ENCODE results near the gene IQGAP2.

Gene IQGAP2

DNA sequence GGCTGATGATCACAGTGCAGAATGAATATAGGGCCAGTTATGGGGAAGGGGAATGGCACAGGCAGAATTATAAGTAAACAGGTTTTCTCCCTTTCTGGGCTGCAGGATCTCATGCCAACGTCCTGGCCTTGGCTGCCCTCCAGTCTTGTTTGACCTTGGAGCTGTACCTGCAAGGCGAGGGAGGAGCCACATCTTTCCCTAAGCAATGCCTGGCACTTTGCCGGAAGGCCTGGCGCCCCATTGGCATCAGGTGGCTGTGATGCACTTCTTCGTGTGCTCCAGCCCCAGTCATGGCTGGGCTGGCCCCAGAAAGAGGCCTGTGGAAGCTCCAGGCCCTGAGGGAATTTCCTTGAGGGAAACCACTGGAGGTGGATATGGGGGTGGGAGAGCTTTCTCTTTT, 16.7 kb upstream of the IQGAP2 start:
- no peak for DNase-seq

DNA sequence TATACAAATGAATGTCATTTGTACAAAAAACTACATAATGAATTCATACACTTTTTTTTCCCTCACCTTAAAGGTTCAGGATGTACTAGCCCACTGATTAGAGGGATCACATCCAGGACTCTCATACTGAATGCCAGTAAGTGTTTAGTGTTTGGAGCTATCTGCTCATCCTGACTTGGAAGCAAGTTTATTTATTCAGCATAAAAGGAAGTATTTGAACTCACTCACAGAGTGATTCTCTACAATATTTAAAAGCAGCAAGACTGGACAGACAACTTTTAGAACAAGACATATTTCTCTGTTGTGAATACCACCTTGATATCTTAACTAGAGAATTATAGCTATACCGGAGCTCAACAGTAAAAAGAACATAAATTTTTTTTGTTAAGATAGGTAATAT, 14.8 kb upstream of the IQGAP2 start:
- no peak for DNase-seq

DNA sequence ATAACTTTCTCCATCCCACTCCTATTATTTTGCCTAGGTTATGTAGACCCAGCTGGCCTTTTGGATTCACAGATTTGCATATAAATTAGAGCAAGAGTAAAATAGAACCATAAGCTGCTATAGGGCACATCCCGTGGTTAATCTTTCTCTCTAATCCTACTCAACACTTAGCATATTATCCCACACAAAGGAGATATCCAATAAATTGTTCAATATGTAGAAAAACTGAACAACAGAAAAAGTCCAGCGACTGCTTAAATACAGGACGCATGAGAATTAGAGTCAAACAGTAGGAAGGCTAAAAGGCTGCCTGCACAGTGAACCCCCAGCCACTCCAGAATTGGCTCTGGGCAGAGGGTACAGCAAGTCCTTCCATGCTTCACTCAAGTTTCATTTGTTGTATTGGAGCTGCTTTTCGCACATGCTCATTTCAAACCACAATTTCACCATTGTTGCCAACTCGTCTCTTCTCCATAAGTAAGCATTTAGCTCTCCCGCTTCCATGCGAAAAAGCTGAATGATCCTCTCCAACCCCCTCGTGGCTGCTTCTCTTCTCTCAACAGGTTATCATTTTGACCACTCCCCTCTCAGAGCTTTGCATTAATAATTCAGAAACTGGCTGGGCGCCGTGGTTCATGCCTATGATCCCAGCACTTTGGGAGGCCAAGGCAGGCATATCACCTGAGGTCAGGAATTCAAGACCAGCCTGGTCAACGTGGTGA, 14.1 kb upstream of the IQGAP2 start:
- no peak for DNase-seq

DNA sequence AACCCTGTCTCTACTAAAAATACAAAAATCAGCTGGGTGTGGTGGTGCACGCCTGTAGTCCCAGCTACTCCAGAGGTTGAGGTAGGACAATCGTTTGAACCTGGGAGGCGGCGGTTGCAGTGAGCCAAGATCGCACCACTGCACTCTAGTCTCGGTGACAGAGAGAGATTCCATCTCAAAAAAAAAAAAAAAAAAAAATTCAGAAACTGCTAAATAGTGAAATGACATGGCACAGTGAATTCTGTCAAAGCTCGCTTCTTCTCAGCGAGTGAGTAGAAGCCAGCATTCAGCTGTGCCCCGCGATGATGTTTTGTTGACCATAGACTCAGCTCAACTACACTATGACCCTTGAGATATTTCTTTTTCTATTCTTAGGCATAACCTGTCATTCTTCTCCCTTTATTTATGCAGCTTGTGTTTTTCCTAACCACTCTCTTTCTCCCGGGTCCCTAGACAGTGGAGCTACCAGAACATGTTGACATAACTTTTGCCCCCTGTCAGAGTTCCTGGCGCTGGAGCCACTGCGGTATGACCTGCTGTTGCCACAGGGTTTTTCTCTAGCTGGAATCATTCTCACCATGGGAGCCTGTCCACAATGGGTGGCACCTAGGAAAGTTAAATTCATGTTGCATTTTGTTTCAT, 13.5 kb upstream of the IQGAP2 start:
- no peak for DNase-seq

DNA sequence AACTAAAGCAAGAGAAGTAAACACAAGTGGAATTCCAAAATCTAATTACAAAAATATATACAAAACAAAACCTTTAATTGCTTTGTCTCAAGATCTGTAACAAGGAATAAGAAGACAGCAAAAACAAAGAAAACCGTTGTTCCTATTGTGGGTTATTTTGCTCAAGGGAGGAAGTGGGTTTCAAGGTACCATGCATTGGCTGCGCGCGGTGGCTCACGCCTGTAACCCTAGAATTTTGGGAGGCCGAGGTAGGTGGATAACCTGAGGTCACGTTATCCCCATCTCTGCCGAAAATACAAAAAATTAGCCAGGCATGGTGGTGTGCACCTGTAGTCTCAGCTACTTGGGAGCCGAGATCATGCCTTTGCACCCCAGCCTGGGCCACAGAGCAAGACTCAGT, 12.1 kb upstream of the IQGAP2 start:
- no peak for DNase-seq

DNA sequence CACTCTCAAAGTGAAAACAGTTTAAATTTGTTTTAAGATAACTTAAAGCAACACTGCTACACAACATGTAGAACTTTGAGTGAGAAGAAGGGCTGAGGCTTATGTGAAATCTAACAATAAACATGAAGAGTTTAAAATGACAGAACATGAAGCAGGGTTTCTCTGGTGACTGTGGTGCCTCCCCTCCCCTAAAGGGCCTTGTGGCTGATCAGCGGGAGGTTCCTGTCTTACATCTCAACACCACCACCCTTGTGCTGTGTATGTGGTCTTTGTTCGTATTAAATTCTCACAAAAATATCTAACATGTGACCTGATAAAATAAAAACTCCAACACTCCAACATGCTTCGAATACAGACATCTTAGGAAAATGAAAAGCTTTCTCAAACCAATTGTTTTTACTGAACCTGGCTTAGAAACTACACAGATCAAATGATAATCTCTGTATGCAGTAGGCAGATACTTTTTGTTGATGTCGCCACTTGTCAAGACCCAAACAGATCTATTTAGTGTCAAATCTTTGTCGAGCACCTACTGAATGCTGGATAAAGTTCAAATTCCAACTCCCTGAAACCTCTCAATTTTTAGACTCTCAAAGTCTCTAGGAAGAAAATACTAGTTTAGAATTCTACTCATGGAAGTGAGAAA, 9.9 kb upstream of the IQGAP2 start:
- DNase-seq: no peak

DNA sequence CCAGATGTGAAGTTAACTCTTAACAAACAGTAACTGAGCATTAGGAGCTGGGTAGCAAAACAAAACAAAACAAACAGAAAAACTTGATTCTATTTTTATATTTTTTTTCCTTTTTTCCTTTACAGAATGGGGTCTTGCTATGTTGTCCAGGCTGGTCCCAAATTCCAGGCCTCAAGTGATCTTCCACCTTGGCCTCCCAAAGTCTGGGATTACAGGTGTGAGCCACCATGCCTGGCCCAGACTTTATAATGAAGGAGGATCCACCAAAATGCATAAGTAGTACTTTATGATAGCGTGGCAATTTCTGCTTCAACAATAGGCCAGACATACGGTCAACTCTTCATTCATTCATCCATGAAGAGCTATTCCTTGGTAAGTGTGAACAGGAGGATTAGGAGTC, 5.9 kb upstream of the IQGAP2 start:
- no peak for DNase-seq

DNA sequence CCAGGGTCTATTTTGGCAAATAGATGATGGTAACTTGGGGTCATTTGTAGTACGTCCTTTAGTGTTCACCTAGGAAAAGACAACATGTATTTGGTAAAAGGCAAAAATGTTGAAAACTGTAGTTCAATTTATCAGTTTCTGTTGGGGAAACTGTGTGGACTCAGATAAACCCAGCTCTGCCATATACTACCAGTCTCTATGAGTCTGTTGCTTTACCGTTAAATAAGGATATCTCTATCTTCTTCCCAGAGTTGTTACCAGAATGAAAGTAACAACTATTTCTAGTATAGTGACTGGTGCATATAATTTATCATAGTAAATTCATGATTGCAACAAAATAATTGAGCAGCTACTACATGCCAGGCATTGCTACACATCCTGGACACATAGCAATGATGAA, 3.8 kb upstream of the IQGAP2 start:
- DNase-seq: no peak

DNA sequence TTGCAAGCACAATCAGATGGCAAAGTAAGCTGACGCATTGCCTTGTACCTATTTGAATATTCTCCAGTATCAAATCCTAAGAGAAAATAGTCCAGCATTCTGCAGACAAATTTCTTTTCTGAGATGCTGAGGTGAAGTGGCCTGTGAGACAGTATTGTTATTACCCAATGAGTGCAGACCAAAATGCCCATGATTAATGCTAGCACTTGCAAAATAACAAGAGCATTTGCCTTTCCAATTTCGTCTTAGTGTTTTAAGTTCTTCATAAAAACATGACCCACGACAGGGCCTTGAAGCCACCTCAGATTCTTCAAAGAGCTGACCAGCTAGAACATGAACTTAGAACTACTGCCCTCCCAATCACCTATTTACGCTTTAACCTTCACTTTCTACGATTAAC, 2.6 kb upstream of the IQGAP2 start:
- no peak for DNase-seq

DNA sequence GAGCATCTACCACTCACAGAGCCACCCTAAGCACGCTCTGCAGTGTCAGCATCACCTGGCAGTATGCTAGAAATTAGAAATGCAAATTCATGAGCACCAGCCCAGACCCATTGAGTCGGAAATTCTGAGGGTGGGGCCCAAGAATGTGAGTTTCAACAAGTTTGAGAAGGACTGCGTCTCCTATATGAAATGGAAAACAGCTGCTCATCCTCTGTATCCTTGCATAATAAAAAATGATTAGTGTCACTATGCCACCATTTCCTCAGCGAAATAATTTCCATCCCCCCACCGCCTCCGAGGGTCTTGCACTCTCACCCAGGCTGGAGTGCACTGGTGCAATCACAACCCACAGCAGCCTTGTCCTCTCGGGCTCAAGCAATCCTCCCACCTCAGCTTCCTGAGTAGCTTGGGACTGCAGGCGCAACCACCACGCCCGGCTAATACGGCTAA, 1.3 kb upstream of the IQGAP2 start:
- DNase-seq: no peak

DNA sequence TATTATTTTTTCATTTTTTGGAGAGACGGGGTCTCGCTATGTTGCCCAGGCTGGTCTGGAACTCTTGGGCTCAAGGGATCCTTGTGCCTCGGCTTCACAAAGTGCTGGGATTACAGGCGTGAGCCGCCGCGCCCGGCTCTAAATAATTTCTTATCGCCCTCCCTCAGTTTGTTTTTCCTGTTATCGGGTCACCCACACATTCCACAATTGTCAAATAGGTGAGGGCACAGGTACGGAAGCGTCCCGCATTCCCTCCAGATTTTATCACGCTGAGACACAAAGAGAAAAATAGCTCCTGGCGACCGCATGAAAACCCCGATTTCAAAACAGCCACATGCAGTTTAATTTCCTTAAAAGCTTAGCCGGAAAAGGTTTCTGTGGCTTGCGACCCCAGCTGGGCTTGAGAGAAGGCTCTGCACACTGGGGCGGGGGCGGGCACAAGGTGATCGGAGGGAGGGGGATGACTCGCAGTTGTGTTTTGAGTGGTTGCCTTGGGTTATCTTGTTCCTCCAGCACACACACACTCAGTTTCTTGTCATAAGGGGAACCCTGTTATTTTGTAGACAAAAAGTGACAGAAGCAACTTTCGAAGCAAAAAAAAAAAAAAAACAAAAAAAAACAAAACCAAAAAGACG, 717 bp upstream of the IQGAP2 start:
- DNase-seq: no peak

DNA sequence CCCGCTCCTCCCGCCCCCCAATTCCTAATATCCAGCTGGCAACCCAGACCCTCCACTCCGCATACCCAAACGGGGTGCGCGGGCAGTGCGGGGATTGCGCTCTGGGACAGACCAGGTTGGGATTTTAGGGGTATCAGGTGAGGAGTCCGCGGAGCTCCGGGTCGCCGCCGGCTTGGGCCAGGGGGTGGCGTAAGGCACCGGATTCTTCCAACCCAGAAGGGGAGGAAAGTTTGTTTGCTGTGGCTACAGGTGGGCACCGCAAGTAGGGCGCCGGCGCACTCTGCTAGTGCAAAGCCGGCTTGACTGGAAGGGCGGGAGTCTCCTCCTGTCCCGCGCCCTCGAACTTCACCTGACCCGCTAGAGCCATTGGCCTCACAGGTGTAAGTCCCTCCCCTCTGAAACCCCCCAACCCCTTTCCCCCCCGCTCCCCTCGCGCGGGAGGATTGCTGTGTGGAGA, 709 bp downstream of the IQGAP2 start:
- DNase-seq: no peak

DNA sequence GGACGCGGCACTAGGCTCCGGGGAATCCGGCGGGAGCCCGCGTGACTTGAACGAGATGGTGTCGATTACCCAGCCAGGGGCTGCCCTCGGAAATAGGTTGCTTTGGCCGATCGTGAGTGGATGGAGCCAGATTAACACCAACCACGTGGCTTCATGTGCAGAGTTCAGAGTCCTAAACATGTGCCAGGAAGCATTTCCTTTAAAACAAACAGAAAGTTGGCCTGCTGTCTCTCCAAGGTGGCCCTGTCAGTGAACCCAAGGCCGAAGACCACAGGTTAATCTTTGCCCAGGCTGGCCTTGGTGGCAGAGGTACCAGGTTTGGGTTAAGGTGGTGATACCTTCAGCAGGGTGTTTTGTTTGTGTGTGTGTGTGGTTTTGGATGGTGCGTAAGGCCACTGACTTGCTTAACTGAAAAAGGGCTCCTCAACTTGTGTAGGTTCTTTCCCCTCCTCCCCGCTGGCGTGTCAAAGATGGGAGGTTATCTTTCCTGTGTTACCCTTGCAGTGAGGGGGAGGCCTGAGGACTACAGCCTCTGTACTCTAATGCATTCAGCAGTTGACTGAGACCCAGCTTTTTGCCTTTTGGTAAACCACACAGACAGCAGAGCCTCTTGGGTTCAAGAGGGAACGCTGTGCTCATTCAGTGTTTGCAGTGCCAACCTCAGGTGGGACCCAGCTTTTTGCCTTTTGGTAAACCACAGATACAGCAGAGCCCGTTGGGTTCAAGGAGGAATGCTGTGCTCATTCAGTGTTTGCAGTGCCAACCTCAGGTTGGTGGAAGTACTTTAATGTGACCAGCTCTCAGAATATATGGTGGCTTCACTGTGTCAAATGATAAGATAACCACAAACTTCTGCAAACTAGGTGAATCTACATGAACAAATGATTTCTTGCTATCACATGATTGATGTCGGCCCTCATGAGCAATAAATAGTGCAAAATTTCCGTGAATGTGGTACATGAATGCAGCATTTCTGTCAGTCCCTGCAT, 1.4 kb downstream of the IQGAP2 start:
- no peak for DNase-seq

DNA sequence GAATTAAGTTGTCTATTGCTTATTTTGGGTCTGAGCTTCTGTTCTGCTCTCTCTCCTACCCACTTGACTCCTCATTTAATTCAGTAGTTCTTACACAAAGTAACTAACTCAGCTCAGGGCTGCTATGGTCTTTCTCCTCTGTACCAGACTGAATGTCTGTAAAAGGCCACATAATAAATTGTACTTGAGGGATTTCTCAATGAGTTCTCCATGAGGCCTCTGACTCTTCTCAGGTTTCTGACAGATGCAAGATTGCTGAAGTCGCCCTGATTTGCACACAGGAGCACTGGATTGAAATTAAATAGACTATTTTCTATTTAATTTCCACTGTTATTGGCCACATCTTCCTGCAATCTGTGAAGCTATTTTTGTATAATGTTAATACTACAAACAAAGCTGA, 2.9 kb downstream of the IQGAP2 start:
- DNase-seq: no peak

DNA sequence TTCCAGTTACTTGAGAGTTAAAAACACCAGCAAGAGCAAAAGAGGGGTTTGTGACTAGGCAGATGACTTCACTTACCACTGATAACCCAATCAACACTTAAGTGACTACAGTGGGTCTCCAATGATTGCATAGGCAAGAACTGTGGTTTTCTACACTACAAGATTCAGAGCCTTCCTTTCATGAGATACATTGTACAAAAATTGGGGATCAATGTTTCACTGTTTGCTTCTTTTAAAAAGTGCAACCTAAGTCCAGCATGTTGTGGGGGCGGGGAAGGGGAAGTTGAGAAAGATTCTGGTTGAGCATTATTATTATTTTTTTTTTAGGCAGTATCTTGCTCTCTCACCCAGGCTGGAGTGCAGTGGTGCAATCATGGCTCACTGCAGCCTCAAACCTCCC, 3.6 kb downstream of the IQGAP2 start:
- DNase-seq: no peak

DNA sequence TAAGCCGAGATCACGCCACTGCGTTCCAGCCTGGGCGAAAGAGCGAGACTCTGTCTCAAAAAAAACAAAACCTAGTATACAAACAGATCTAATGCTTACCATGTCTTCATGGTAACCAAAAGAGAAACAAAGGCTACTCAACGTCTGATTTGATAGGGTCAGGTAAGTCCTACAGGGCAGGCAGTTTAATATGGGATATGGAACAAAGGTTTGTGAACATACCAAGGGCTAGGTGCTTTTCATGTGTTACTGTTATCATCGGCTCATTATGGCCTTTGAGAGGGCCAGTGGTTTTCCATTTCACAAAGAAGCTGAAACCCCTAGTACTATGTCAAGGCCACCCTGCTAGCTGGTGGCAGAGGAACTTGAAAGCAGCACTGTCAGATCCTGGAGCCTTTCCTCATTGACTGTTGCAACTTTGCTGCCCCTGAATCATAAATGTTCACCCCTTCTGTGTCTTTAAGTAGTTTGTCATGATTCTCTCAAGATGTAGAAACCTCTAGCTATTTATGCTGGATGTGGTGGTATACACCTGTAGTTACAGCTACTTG, 5.1 kb downstream of the IQGAP2 start:
- DNase-seq: no peak

DNA sequence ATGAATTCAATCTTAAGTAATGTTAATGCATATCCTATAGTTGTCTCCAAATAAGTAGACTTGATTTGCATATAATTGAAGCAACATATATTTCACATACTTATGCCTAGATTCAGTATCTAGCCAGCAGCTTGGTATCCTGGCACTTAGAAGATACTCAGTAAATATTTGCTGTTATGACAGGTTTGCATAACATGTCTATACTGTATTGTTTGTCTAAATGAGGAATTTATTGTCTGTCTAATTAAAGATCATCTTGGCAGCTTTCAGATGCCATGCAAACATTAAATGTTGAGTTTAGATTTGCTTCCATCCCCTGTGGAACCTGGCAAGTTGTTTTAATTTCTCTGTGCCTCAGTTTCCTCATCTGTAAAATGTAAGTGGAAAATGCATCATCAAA, 9.4 kb downstream of the IQGAP2 start:
- no peak for DNase-seq

DNA sequence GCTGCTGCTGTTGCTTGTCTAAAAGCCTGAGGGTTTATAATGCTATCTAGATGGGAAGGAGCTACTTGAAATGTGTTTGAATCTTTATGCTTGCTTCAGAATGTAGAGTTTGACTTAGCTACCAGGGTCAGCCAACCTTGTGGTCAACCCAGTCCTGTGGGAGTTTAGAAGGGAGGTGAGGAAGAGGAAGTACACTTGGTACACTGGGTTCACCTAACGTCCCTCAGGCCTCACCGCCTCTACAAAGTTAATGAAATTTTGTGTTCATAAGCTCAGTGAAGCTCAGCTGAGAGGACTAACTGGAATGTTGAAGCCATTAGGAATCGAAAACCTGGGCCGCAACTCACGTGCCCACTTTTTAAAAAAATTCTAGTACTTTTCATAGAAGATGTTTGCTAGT, 10.7 kb downstream of the IQGAP2 start:
- DNase-seq: no peak

DNA sequence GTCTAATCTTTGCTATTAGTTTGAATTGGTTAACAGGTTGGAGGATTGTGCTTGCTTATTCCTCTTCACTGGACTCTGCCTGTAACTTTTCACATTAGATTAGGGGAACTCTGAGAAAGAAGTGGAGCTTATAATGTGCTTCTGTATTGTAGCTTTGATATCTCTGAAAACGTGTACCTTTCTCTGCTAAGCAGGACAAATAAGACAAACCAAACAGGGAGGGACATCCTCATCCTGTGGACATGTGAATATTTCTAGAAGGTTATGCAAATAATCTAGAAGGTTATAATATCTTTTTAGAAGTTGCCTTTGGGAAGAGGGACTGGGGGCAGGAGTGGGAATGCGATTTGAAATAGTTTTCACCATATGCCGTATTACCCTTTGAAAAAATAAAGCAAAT, 11.7 kb downstream of the IQGAP2 start:
- DNase-seq: no peak

DNA sequence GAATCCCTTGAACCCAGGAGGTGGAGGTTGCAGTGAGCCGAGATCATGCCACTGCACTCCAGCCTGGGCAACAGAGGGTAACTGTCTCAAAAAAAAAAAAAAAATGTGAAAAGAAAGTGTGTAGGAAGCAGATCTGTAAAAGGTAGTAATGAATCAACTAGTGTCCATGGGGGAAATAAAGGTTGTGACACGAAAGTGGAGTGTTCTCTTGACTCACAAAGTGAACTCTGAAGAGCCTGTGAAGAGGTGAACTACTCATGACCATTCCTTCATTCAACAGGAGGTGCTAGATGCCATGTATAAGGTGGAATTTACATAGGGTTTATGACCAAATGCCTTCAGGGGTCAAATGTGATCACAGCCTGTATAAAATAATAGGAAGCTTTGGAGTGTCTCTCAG, 12.8 kb downstream of the IQGAP2 start:
- no peak for DNase-seq

DNA sequence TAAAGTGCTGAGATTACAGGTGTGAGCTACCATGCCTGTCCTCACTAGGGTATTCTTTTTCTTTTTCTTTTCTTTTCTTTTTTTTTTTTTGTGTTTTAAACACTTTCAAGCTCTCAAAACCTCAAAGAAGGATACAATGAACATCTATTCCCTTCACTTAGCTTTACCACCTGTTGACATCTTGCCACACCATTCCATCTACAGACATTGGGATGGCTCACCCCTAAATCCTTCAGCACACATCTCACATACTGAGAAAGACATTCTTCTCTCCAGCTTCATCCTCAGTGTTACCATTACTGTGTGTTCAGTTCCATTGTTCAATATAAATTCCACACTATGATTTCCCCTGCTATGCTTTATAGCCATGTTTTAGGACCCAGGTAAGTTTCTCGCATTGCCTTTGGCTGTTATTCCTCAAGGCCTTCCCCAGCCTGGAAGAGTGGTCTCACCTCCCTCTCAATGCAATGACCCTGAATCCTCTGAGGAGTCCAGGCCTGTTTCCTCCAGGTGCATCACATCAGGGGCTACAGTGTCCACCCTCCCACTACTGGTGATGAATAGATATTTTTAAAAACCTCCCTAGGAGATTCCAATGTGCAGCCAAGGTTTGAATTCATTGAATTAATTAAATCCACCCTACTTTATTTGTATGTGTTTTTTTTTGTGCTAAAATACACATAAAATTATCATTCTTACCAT, 16.7 kb downstream of the IQGAP2 start:
- DNase-seq: no peak

DNA sequence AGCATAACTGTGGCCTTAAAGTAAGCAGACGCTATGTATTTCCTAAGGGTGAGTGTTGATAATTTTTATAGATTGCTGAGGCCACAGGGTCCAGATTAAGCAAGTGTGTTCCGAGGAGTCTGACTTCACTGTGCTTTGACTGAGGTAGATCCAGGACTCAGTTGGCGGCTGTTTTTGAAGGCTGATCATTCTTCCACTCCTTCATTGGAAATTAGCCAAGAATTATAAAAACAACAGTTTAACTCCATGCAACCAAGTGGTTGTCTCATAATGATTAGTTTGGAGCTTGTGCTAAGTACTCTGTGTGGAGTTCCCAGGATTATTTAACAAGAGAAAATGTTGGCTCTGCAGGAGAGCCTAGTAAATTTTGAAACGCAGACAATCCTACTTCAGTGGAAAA, 19.1 kb downstream of the IQGAP2 start:
- no peak for DNase-seq

All from fibroblast of upper back skin (primary cell).